ENCODE measurements around the gene CAPN14.

The CAPN14 gene

GRCh38 chr2:31217465-31218200 lies at the start of gene CAPN14:
Gene CAPN14, minus strand, starts transcription at chr2:31217515. Its CDS starts 12,068 bp downstream, at chr2:31205447.
- TF ChIP-seq CTCF (IDR thresholded peaks at IDR 0.05; ENCODE audit: borderline replicate concordance, insufficient read depth, low read depth, low read length), result no peak
- no peak within 1 kb of the TSS for H3K4me3 ChIP-seq (ENCODE audit: low read depth, low read length)

GRCh38 chr2:31266804-31267203 lies 49.5 kb upstream of the CAPN14 start:
- no peak overlapping the region for H3K4me3 ChIP-seq (ENCODE audit: low read depth, low read length)
- TF ChIP-seq CTCF (IDR thresholded peaks at IDR 0.05; ENCODE audit: borderline replicate concordance, insufficient read depth, low read depth, low read length), result no peak

- H3K4me3 ChIP-seq (ENCODE audit: low read depth, low read length), result no peak overlapping the region
- no peak for TF ChIP-seq CTCF (IDR thresholded peaks at IDR 0.05; ENCODE audit: borderline replicate concordance, insufficient read depth, low read depth, low read length)
These were observed 47.9 kb upstream of the CAPN14 start for GRCh38 chr2:31265234-31265633.

GRCh38 chr2:31263636-31264190 lies 46.4 kb upstream of the CAPN14 start:
- H3K4me3 ChIP-seq (ENCODE audit: low read depth, low read length), result no peak overlapping the region
- TF ChIP-seq CTCF (IDR thresholded peaks at IDR 0.05; ENCODE audit: borderline replicate concordance, insufficient read depth, low read depth, low read length), result peak; percentile 38; the same call in 1 of the 2 replicates

GRCh38 chr2:31260870-31261269 lies 43.6 kb upstream of the CAPN14 start:
- H3K4me3 ChIP-seq (ENCODE audit: low read depth, low read length), result no peak overlapping the region
- TF ChIP-seq CTCF (IDR thresholded peaks at IDR 0.05; ENCODE audit: borderline replicate concordance, insufficient read depth, low read depth, low read length), result no peak

- no peak for TF ChIP-seq CTCF (IDR thresholded peaks at IDR 0.05; ENCODE audit: borderline replicate concordance, insufficient read depth, low read depth, low read length)
- H3K4me3 ChIP-seq (ENCODE audit: low read depth, low read length), result no peak overlapping the region
These were observed 41.8 kb upstream of the CAPN14 start for GRCh38 chr2:31259075-31259474.

GRCh38 chr2:31258351-31258750 lies 41.0 kb upstream of the CAPN14 start:
- TF ChIP-seq CTCF (IDR thresholded peaks at IDR 0.05; ENCODE audit: borderline replicate concordance, insufficient read depth, low read depth, low read length), result no peak
- H3K4me3 ChIP-seq (ENCODE audit: low read depth, low read length), result no peak overlapping the region

All from GM12875 (cell line).